Tibial artery (tissue), 4 donors: ENCODE results near the gene TEX26.

Source experiments
- DNase-seq, 2 donors: peaks; one replicate each; pipeline ENCODE4 v3.0.0-alpha.2; 2019
- H3K27ac ChIP-seq, 2 donors: fragments of 200-600 bp; sonication (generic) in 1 of 2; 1 replicate in 1 of 2; 2 replicates in 1 of 2; pipeline ENCODE4 v1.5.1; 2018 to 2019; ENCODE audit warnings: mild to moderate bottlenecking in 1 of 2
- H3K27me3 ChIP-seq, 2 donors: fragments of 200-600 bp; sonication (generic) in 1 of 2; one replicate each; pipeline versions ENCODE4 v1.5.1 to v1.6.0; 2016 to 2019
- H3K36me3 ChIP-seq, 3 donors: fragments of 200-600 bp; sonication (generic) in 2 of 3; one replicate each; pipeline ENCODE4 v1.5.1; 2016 to 2019; ENCODE audit warnings: mild to moderate bottlenecking in 2 of 3
- H3K4me1 ChIP-seq, 4 donors: fragments of 200-600 bp; sonication (generic) in 2 of 4; 1 replicate in 3 of 4; 2 replicates in 1 of 4; pipeline ENCODE4 v1.5.1; 2016 to 2019
- H3K4me3 ChIP-seq, 2 donors: fragments of 200-600 bp; sonication (generic) in 1 of 2; 1 replicate in 1 of 2; 2 replicates in 1 of 2; pipeline ENCODE4 v1.5.1; 2018 to 2019; ENCODE audit warnings: mild to moderate bottlenecking in 2 of 2
- H3K9me3 ChIP-seq, 3 donors: fragments of 200-600 bp; sonication (generic) in 1 of 3; one replicate each; pipeline ENCODE4 v1.5.1; 2016 to 2019
- intact Hi-C: fragments of 100-400 bp; cut with DNase I; formaldehyde crosslinking; loops from one replicate; pipeline ENCODE4 v1.15.0; 2023; ENCODE audit warnings: low total_unique reads
- TF ChIP-seq, protein P1 (sequence below), 2 experiments: fragments of 200-600 bp in 1 of 2; fragments of 450-650 bp in 1 of 2; IDR thresholded peaks; one replicate each; pipeline ENCODE4 v1.5.1; 2017 to 2019; ENCODE audit warnings: antibody characterized with exemption in 2 of 2, mild to moderate bottlenecking in 1 of 2, moderate library complexity in 1 of 2

TEX26 gene

DNA sequence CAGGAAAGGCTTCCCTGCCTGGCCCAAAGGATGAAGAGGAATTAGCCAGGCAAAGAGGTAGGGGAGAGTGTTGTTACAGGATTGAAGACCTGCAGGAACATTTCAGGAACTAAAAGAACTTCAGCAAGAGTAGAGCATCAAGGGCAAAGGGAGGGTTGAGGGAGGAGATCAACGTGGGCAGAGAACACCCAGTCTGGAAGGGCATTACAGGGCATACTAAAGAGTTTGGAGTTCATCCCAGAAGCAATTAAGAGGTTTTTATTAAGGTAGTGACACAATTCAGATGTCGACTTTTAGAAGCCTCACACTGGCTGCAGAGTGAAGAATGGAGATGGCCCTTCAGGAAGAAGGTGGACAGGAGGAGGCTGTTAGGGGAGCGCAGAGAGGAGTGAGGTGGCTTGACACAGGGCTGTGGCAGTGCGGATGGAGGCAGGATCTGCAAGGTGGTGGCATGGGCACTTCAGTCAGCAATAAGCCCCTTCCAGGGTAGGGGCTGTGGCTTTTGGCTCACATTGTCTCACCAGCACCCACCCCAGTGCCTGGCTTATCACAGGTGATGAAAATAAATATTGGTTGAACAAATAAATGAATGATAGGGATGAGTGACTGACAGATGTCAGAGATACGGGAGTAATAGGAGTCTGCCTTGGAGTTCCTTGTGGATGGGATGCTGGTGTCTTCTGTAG lies 24.9 kb downstream of the TEX26 start:
- no peaks in the 10 kb centered on the region for H3K27me3 ChIP-seq
- intact Hi-C loops: no loop called here
- TF ChIP-seq, protein P1, sequence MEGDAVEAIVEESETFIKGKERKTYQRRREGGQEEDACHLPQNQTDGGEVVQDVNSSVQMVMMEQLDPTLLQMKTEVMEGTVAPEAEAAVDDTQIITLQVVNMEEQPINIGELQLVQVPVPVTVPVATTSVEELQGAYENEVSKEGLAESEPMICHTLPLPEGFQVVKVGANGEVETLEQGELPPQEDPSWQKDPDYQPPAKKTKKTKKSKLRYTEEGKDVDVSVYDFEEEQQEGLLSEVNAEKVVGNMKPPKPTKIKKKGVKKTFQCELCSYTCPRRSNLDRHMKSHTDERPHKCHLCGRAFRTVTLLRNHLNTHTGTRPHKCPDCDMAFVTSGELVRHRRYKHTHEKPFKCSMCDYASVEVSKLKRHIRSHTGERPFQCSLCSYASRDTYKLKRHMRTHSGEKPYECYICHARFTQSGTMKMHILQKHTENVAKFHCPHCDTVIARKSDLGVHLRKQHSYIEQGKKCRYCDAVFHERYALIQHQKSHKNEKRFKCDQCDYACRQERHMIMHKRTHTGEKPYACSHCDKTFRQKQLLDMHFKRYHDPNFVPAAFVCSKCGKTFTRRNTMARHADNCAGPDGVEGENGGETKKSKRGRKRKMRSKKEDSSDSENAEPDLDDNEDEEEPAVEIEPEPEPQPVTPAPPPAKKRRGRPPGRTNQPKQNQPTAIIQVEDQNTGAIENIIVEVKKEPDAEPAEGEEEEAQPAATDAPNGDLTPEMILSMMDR (IDR thresholded peaks at IDR 0.05): no peak
- peaks cover 0 to 7% (median 4%) of the 10 kb centered on the region in 3 donors for H3K9me3 ChIP-seq
- H3K4me3 ChIP-seq: no peak overlapping the region
- no peaks in the 10 kb centered on the region for H3K4me1 ChIP-seq
- DNase-seq: no peak
- no peaks in the 10 kb centered on the region for H3K36me3 ChIP-seq
- H3K27ac ChIP-seq: no peak overlapping the region

DNA sequence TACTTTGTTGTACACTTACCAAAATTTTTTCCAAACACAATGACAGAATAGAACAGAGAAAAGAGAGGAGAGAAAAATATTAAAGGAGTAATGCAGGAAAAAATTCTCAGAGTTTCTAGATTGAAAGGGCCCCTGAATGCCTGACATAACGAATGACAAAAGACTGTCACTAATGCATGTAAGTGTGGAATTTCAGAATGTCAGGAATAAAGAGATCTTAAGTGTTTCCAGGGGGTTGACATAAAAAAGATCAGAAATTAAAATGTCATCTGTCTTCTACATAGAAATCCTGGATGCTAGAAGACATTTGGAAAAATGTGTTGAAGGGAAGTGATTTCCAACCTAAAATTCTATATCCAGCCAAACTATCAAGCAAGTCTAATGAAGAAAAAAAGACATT lies 27.2 kb downstream of the TEX26 start:
- TF ChIP-seq, protein P1 (IDR thresholded peaks at IDR 0.05): no peak
- Histone ChIP-seq H3K27me3 (no peaks in the 10 kb centered on the region), H3K9me3 (peaks cover 0 to 7% (median 4%) of the 10 kb centered on the region in 3 donors), H3K4me3 (no peak overlapping the region), H3K27ac (no peak overlapping the region), H3K36me3 (no peaks in the 10 kb centered on the region), H3K4me1 (no peaks in the 10 kb centered on the region)
- intact Hi-C loops: loop anchor here (5.0 kb wide), 1 partner anchor 523 kb away; no protein-coding TSS in a partner anchor
- no peak for DNase-seq

DNA sequence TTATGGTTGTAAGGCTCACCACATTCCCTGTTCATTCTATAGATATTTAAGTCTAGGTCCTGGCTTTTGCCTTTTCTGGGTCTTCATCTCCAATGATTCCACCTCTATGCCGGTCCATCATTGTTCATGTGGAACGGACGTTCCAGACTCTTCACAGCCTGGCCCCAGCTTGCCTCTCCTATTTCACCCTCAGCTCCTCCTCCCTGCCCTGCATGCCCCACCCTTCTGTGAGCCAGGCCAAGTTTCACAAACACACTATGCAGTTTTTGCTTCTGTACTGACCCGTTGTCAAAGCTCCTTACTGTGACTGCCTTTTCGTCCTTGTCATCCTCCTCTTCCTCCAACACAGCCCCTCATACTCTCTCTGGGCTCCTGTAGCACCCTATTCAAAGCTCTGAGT lies 31.3 kb downstream of the TEX26 start:
- H3K4me3 ChIP-seq: no peak overlapping the region
- DNase-seq: no peak
- TF ChIP-seq, protein P1 (IDR thresholded peaks at IDR 0.05): no peak
- peaks cover 0 to 4% of the 10 kb centered on the region in 2 donors for H3K27me3 ChIP-seq
- no peaks in the 10 kb centered on the region for H3K36me3 ChIP-seq
- H3K27ac ChIP-seq: no peak overlapping the region
- peaks cover 0 to 7% (median 4%) of the 10 kb centered on the region in 3 donors for H3K9me3 ChIP-seq
- peaks cover 0 to under 1% (median 0%) of the 10 kb centered on the region in 4 donors for H3K4me1 ChIP-seq
- intact Hi-C loops: loop anchor here (5.0 kb wide), 1 partner anchor 519 kb away; no protein-coding TSS in a partner anchor

DNA sequence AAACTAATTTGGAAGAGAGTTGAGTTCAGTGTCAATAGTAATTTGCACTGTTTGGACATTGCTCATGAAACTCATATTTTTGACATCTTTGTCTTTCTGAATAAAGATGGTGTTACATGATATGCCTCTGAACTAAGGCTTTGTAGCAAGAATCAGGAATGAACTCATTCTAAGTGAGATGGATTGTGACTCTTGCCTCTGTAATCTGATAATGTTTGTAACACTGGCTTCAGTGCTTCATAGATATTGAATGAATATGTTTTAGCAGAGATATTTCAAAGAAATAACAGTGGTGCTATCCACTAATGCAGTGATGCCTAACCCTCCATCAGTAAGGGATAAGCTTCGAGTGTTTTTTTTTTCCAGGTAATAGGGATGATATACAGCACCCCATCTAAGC lies 32.9 kb downstream of the TEX26 start:
- intact Hi-C loops: no loop called here
- TF ChIP-seq, protein P1 (IDR thresholded peaks at IDR 0.05): no peak
- no peaks in the 10 kb centered on the region for H3K36me3 ChIP-seq
- peaks cover 0 to 7% (median 0%) of the 10 kb centered on the region in 4 donors for H3K4me1 ChIP-seq
- no peak overlapping the region for H3K4me3 ChIP-seq
- H3K9me3 ChIP-seq: no peaks in the 10 kb centered on the region
- H3K27ac ChIP-seq: no peak overlapping the region
- DNase-seq: no peak
- H3K27me3 ChIP-seq: peaks cover 0 to 4% of the 10 kb centered on the region in 2 donors

DNA sequence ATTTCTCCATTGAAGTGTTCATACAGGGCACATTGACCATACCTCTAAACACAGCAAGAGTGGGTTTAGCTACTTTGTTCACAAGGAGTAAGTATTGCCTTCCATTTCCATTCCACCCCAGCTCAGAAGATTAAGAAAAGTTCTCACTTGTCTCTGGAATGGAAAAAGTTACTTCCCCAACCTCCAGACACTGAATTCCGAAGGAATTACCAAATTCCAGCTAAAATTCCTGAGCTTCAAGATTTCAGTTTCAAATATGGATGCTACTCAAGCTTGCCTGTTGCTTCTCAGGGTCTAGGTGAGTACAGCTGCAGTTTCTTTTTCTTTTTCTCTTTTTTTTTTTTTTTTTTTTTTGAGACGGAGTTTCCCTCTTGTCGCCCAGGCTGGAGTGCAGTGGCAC lies 33.6 kb downstream of the TEX26 start:
- H3K36me3 ChIP-seq: no peaks in the 10 kb centered on the region
- H3K4me3 ChIP-seq: no peak overlapping the region
- TF ChIP-seq, protein P1 (IDR thresholded peaks at IDR 0.05): no peak
- no peak for DNase-seq
- no peak overlapping the region for H3K27ac ChIP-seq
- H3K9me3 ChIP-seq: no peaks in the 10 kb centered on the region
- H3K27me3 ChIP-seq: peaks cover 0 to 4% of the 10 kb centered on the region in 2 donors
- peaks cover 0 to 7% (median 0%) of the 10 kb centered on the region in 4 donors for H3K4me1 ChIP-seq
- intact Hi-C loops: no loop called here
